Tibial nerve (tissue), 4 donors: Measurements from ENCODE around the gene IRX2.

ENCODE experiments used
- CTCF ChIP-seq, 5 experiments: fragments of 200-600 bp in 3 of 5; fragments of 450-650 bp in 2 of 5; sonication (generic) in 3 of 5; IDR thresholded peaks; one replicate each; pipeline ENCODE4 v1.5.1; 2016 to 2019; ENCODE audit warnings: antibody characterized with exemption in 5 of 5, mild to moderate bottlenecking in 3 of 5, moderate library complexity in 2 of 5
- EP300 ChIP-seq, 2 donors: sonication (generic); formaldehyde crosslinking; IDR thresholded peaks; one replicate each; pipeline ENCODE4 v1.6.1; 2017; ENCODE audit warnings: antibody characterized with exemption in 2 of 2, mild to moderate bottlenecking in 1 of 2
- POLR2A ChIP-seq, 2 donors: fragments of 450-650 bp; IDR thresholded peaks; one replicate each; pipeline ENCODE4 v1.6.1; 2017; ENCODE audit warnings: antibody characterized with exemption in 2 of 2, mild to moderate bottlenecking in 2 of 2, moderate library complexity in 2 of 2

GRCh38 chr5:2714805-2715204, 36.7 kb downstream of the IRX2 start:
- TF ChIP-seq CTCF (IDR thresholded peaks at IDR 0.05) (no peak), EP300 (IDR thresholded peaks at IDR 0.05) (no peak), POLR2A (IDR thresholded peaks at IDR 0.05) (no peak)
